ENCODE data around the gene RAB11FIP4.

The RAB11FIP4 gene

DNA sequence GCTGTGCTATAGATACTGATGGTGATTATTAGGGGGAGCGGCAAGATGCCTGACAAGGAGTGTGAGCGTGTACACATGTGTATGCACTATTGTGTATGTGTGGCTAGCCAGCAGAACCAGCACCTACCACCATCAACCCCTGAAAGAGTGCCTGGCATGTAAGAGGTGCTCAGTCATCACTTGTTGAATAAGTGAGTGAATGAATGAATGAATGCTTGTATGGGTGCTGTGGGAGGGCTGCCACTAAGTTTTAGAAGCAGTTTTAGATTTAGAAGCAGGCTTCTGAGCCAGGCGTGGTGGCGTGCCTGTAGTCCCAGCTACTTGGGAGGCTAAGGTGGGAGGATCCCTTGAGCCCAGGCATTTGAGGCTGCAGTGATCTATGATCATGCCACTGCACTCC lies 37.0 kb downstream of the RAB11FIP4 start:
- TF ChIP-seq, protein P1, sequence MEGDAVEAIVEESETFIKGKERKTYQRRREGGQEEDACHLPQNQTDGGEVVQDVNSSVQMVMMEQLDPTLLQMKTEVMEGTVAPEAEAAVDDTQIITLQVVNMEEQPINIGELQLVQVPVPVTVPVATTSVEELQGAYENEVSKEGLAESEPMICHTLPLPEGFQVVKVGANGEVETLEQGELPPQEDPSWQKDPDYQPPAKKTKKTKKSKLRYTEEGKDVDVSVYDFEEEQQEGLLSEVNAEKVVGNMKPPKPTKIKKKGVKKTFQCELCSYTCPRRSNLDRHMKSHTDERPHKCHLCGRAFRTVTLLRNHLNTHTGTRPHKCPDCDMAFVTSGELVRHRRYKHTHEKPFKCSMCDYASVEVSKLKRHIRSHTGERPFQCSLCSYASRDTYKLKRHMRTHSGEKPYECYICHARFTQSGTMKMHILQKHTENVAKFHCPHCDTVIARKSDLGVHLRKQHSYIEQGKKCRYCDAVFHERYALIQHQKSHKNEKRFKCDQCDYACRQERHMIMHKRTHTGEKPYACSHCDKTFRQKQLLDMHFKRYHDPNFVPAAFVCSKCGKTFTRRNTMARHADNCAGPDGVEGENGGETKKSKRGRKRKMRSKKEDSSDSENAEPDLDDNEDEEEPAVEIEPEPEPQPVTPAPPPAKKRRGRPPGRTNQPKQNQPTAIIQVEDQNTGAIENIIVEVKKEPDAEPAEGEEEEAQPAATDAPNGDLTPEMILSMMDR (IDR thresholded peaks at IDR 0.05; ENCODE audit: insufficient read depth, missing control alignments), result no peak
- DNase-seq (ENCODE audit: insufficient read length, low spot score), result no peak
- no peak for FAIRE-seq

DNA sequence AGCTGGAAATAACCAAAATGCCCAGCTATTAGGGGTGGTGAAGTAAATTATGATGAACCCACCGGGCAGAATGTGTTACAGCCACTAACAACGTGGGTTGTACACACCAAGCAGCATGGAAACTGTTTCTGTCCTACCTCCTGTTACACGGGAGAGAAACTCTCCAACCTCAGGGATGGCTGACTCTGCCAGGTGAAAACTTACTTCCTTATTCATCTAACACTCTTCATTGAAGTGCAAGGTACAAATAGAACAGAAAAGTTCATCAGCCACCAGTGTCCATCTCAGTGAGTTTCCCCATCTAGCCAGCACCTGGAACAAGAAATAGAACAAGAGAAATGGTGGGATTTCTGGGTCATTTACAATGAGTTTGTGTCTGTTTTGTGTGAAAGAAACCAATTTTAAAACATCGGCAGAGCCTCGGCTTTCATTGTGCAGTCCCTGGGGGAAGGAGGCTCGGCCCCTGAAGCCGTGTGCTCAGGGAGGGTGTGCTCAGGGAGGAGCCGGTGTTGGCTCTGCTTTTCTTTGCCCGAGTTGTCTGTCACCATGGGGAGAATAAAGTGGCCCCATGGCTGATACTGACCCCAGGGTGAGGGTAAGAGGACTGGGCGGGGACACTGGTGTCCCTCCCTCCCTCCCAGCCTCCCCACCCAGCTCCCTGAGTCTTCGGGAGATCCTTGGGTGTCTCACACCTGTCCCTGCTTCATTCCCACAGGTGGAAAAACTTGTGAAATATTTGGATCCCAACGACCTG lies 39.8 kb downstream of the RAB11FIP4 start:
- DNase-seq (ENCODE audit: insufficient read length, low spot score) (no peak), FAIRE-seq (no peak)
- TF ChIP-seq, protein P1 (IDR thresholded peaks at IDR 0.05; ENCODE audit: insufficient read depth, missing control alignments), result no peak

DNA sequence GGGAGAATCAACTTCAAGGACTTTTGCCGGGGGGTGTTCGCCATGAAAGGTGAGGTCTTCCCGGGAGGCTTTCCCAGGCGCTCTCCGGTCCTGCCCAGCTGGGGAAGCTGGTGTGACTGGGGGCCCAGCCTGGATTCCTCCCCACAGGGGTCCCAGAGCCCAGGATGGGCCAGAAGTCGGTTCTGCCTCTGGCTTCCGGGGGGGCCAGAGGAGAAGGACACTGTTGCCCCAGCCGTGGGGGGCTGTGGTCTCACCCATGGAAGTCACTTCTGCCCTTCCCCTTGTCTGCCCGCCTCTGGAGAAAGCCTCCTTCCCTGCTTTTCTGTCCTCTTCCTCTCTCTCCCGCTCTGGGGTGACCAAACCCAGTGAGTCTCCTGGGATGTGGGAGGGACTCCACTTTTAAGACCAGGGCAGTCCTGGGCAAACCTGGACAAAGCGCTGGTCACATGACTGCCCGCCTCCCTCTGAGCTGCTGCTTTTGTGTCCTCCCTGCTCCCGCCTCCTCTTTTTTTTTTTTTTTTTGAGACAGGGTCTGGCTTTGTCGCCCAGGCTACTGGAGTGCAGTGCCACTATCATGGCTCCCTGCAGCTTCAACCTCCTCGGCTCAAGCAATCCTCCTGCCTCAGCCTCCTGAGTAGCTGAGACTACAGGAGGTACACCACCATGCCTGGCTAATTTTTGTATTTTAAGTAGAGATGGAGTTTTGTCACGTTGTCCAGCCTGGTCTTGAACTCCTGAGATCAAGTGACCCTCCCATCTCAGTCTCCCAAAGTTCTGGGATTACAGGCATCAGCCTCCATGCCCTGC lies 40.6 kb downstream of the RAB11FIP4 start:
- TF ChIP-seq, protein P1 (IDR thresholded peaks at IDR 0.05; ENCODE audit: insufficient read depth, missing control alignments), result no peak
- no peak for FAIRE-seq
- no peak for DNase-seq (ENCODE audit: insufficient read length, low spot score)

DNA sequence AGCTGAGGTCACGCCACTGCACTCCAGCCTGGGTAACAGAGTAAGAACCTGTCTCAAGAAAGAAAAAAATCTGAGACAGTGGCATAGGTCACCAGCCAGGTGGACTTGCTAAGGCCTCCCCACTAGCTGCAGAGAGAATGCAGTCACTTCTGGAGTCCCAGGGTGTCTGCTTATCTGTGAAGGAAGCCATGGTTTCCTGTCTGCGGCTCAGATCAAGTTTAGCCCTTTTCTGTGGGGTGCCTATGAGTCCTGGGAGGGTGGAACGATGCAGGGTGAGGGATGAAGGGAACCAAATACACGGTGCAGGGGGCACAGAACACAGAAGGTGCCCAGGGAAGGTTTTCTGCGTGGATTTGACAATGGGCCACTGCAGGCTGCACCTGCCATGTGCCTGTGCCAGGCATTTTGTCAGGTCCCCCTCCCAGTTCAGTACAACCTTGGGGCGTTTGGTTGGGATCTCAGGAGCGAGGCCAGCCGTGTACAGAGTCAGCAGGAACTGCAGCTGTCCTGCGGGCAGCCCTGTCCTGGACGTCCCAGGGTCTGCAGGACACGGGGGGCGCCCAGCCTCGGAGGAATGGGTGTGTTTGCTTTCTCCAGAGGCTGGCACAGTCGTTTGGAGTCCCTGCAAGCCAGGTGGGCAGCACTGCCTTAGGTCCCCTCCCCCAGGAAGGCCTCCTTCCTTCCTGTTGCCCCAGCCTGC lies 41.8 kb downstream of the RAB11FIP4 start:
- DNase-seq (ENCODE audit: insufficient read length, low spot score) (no peak), FAIRE-seq (no peak)
- TF ChIP-seq, protein P1 (IDR thresholded peaks at IDR 0.05; ENCODE audit: insufficient read depth, missing control alignments), result no peak

DNA sequence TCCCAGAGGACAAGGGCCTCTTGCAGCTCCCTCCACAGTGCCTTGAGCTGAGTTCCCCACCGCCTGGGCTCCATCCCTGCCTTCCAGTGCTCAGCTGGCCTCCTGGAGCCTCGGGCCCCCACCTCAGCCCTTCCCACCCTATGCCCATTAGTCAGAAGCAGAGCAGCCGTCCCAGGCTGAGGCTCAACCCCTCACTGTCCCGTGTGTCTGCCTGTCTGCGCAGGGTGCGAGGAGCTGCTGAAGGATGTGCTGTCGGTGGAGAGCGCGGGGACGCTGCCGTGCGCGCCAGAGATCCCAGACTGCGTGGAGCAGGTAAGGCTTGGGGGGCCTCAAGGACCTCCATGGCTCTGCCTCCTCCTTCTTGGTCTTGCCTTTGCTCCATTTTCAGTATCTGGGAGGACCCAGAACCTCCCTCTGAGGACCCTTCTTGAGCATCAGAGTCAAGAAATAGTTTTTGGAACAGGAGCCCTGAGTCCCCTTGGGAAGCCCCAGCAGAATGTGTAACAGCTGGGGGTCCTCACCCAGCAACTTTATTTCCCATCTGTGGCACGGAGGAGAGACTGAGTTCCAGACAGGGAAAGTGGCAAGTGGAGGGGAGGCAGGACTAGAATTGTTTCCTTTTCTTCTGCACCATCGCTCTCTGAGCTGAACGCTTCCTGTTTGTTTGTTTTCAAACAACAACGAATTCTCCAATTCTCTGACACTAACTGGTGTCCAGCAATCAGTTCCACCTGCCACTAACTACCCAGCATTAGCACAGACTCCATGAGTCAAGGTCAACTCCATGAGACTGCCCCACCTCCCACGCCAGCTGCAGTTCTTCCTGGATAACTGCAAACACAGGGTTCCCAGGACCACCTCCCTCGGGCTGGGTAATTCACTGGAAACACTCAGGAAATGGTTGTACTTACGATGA lies 42.6 kb downstream of the RAB11FIP4 start:
- no peak for DNase-seq (ENCODE audit: insufficient read length, low spot score)
- TF ChIP-seq, protein P1 (IDR thresholded peaks at IDR 0.05; ENCODE audit: insufficient read depth, missing control alignments), result no peak
- no peak for FAIRE-seq

DNA sequence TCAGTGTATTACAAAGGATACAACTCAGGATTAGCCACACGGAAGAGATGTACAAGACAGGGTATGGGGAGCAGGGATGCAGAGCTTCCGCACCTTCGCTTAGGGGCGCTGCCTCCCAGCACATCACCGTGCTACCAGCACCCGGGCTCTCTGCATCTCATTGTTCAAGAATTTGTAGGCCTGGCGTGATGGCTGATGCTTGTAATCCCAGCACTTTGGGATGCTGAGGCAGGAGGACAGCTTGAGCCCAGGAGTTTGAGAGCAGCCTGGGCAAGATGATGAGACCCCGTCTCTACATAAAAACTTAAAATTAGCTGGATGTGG lies 43.2 kb downstream of the RAB11FIP4 start:
- FAIRE-seq (no peak), DNase-seq (ENCODE audit: insufficient read length, low spot score) (no peak)
- TF ChIP-seq, protein P1 (IDR thresholded peaks at IDR 0.05; ENCODE audit: insufficient read depth, missing control alignments), result no peak
